GM15510 (cell line): ENCODE measurements around the gene POLE4.

Experiments
- POLR2A ChIP-seq: IDR thresholded peaks from 3 replicates; pipeline ENCODE4 v1.6.1; 2011; ENCODE audit warnings: borderline replicate concordance; ENCODE audit not compliant: insufficient read length; ENCODE audit errors: extremely low read depth

Gene POLE4

GRCh38 chr2:74930811-74931486 is 27.5 kb upstream of the POLE4 start:
- no peak for TF ChIP-seq POLR2A

- no peak for TF ChIP-seq POLR2A
These were observed 26.5 kb upstream of the POLE4 start for GRCh38 chr2:74931940-74932339.

DNA sequence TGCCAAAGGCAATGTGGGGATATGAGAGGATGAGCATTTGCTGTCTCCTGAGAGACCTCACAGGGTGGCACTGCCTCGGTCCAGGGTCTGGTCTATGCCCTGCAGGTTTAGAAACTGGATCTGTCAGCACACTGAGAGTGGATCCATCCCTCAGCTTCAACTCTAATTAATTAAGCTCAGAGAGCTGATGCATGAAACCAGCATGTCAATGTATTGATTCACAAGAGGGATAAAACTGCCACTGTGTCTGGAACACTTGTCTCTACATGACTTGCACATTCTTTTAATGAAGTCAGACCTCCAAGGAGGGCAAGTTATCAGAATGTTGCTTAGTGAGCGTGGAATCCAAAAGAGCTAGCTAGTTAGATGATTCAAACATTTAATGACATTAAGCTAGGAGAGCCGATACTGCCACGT is 22.5 kb upstream of the POLE4 start:
- TF ChIP-seq POLR2A = no peak

DNA sequence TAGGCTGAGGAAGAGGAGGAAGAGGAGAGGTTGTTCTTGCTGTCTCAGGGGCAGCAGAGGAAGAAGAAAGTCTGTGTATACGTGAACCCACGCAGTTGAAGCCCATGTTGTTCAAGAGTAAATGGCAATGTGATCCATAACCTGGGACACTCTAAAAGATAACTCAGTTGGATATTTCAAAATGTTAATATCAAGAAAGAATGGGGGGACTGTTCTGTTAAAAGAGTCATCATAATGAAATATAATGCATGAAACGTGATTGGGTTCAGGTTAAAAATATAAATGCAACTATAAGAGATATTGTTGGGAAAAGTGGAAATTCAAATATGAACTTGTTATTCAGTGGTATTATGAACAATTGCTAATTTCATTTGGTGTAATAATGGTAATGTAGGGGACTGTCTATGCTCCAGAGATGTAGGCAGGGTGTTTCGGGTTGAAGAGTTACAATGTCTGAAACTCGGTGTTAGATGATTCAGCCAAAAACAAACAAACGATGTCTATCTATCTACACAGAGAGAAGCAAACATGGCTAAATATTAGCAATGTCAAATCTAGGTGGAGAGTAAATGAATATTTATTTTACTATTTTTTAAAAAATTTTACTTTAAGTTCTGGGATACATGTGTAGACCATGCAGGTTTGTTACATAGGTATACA is 21.1 kb upstream of the POLE4 start:
- TF ChIP-seq POLR2A = no peak

GRCh38 chr2:74938264-74938663 is 20.2 kb upstream of the POLE4 start:
- no peak for TF ChIP-seq POLR2A

DNA sequence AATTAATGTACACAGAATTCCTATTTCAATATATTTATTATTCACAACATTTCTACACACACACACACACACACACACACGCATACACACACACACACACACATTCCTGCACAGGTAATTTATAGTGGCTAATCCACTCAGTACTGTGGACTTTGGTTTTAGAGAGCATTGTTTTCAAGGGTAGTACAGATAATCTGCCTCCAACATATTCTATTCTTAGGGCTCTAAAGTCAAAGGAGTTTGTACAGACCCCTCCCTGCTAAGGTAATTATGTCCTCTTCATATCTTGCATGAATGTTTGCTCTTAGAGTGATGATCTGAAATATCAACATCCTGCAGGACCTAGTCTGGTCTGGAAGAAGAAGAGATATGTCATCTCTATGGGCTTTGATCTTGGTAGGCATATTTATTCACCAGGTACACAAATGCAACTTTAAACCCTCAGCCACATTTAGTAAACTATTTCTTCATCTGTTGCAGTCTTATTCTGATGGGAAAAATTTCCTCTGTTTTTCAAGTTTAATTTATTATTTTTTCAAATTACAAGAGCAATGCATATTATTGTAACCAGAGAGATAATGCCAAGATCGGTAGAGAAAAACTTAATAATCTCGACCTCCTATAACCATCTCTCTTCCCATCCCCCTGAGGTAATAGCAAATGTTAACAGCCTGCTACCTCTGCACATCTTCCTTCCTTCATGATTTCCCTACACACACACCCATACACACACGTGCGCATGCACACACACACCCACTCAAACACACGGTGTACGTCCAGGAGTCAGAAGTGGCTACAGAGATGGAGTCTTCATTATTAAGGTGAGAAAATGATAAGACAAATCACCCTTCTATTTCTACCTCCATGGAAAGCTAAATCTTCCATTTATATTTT is 18.3 kb upstream of the POLE4 start:
- TF ChIP-seq POLR2A = no peak

- TF ChIP-seq POLR2A = no peak
These were observed 17.2 kb upstream of the POLE4 start for GRCh38 chr2:74941284-74941683.

- TF ChIP-seq POLR2A = no peak
These were observed 16.2 kb upstream of the POLE4 start for GRCh38 chr2:74942263-74942662.

- TF ChIP-seq POLR2A = no peak
These were observed 13.3 kb upstream of the POLE4 start for GRCh38 chr2:74944987-74945787.

GRCh38 chr2:74945788-74946331 is 12.6 kb upstream of the POLE4 start:
- TF ChIP-seq POLR2A = no peak

GRCh38 chr2:74947703-74948102 is 10.7 kb upstream of the POLE4 start:
- no peak for TF ChIP-seq POLR2A

- no peak for TF ChIP-seq POLR2A
These were observed 9.7 kb upstream of the POLE4 start for GRCh38 chr2:74948779-74949178.

- no peak for TF ChIP-seq POLR2A
These were observed 7.2 kb upstream of the POLE4 start for GRCh38 chr2:74951211-74951754.

- TF ChIP-seq POLR2A = no peak
These were observed 5.9 kb upstream of the POLE4 start for GRCh38 chr2:74952575-74952974.
